CD4-positive, alpha-beta T cell treated with Interleukin-4 for 1 hour (primary cell): Measurements from ENCODE around the gene PADI4.
A peak's percentile ranks its signal among the peaks of the same experiment; 100 is the strongest.
"Not testable (repeated sequence)": the region's sequence is repeated elsewhere in the genome, so short reads cannot be mapped to it uniquely, and the experiment has no call there.

Experiments used
- DNase-seq, 2 donors: peaks; one replicate each; pipeline ENCODE4 v3.0.0-alpha.2; 2020 to 2022

PADI4 gene

DNA sequence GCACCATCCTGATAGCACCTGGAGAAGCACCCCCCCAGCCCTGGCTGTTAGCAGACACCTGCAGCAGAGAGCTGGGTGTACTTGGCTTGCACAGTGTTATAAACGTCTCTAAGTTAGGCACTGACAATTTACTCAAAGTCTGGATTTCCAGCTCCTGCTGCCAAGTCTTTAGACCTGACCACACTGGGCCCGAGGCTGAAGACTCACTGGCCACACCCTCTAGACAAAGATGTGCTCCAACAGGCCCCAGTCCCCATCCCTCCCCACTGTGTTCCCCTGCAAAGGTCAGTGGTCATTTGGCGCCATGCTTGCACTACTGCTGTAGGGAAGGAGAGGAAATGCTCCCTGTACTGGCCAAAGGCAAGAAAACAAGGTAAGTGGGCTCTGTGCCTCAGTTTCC, 95.1 kb downstream of the PADI4 start:
- DNase-seq: no peak

GRCh38 chr1:17404034-17404684, 96.2 kb downstream of the PADI4 start:
- no peak for DNase-seq

DNA sequence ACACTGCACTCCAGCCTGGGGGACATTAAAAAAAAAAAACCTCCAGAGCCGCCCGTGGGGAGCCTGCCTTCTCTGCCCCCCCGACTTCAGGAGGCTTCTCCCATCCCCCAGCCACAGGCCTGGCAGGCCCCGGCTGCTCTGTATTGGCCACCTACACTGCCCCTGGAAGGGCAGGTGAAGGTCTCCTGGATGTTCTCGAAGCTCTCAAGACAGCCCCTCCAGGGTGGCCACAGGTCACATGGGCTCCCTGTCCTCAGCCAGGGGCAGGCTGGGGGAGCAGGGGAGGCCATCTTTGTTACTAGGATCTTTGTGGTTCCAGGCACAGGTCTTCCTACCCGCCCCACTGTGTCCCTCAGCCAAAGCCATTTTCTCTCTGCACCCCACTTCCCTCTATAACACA, 96.8 kb downstream of the PADI4 start:
- DNase-seq: no peak

GRCh38 chr1:17405898-17406759, 98.1 kb downstream of the PADI4 start:
- DNase-seq: peak; percentile 28 to 37

DNA sequence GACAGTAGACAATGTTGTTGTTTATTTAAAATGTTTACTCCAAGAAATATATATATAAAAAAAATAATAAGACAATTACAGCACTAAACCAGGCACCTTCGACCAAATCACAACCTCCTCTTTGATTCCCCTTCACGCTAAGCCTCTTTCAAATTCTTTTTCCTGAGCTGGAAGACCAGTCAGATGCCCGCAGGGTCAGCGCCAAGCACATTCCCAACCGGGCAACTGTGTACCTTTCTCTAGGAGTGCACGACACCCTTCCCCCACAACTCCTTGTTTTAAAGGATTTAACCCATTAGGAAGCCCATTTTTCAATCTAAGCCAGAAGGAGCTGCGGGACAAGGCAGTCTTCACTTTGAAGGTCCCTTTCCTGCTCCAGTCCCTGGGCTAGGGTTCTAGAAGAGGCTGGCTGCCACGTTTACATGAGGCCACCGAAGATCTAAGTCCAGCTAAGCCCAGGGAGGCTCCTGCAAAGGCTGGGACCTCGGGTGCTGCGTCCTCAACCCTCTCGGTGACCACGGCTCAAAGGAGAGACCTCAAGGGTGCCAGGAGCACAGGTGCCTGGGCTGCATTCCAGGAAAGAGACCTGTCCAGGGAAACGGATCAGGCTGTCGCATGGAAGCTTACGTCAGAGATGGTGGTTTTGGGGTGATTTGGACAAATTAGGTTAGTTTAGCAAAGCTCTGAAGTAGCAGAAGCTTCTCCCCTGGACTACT, 98.9 kb downstream of the PADI4 start:
- DNase-seq: not testable (repeated sequence)

DNA sequence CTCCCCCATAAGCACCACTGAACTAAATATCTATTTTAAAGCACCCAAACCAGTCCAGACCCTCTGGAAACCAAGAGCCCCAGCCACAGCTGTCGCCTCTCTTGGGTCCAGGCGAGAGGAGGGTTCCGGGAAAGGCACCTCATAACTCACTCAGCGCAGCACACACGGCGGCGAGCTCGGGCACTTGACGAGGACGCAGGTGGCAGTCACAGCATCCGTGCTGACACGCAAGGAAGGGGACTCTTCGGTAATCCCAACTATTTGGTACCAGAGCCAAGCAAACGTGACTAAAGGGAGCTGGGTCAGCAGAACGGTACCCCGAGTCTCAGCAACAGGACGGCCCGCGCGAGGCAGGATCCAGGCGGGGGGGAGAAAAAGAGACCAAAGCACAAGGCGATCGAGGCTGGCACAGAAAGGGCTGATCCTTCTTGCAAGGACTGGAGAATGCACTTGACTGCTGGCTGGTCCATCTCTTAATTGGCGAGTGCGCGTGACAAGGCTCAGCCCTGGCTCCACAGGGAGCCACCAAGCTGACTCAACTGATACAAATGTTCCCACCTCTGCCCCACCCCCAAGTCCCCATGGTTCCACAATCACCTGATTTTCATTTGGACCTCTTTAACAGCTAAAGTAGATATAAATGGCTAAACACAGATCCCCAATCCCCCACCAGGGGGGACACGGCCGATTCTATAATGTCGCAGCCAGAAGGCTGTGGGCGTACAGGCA, 100.0 kb downstream of the PADI4 start:
- DNase-seq: not testable (repeated sequence)

DNA sequence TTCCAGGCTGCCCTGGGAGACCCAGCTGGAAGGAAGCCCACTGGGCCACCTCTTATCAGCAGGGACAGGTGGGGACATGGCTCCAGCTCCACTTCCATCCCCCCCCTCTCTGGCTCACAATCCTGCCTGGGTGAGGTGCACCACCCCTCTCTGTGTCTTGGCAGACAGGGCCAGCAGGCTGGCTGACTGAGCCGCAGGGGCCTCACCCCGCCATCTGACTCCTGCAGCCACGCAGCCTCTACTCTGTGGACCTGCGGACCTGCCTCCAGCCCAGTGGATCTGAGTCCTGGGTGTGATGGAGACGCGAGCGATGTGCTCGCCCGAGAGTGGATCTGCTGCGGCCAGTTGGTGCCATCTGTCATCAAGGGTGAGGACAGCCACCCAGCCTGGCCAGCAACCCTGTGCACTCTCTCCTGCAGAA, 101.4 kb downstream of the PADI4 start:
- DNase-seq: no peak

DNA sequence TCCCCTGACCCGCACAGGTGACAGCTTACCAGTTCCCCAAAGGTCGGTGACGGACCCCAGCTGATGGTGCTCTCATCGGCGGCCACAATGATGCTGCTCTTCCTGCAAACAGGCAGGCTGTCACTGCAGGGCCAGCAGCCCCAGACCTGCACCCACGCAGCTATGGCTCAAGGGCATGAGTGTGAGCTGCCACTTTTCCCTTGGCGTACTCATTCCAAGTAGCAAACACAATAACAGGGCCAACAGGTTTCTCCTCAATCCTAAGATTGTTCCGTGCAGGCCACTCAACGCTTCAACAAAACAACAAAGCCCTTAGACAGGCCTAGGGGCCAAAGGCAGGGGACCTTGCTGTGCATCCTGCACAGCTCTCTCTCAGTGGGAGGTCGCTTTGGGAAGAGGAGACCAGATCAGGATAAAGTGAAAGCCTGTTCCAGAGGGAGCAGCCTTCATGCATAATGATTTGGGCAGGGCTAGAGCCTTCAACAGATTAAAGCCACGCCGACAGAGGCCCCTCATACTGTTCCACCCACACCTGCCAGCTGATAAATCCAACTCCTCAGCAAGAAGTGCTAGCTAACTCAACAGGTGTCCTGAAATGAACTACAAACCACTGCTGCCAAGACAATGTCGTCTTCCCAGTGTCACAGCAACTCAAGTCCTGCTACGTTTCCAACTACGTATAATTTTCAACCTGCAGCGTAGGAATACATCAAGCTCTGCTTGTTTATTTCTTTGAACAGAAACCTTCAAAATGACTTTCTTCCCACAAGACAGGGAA, 104.3 kb downstream of the PADI4 start:
- no peak for DNase-seq
